ENCODE results near the gene HSPBP1.

GRCh38 chr19:55299991-55300390 lies 20.1 kb upstream of the HSPBP1 start:
- TF ChIP-seq, protein P1, sequence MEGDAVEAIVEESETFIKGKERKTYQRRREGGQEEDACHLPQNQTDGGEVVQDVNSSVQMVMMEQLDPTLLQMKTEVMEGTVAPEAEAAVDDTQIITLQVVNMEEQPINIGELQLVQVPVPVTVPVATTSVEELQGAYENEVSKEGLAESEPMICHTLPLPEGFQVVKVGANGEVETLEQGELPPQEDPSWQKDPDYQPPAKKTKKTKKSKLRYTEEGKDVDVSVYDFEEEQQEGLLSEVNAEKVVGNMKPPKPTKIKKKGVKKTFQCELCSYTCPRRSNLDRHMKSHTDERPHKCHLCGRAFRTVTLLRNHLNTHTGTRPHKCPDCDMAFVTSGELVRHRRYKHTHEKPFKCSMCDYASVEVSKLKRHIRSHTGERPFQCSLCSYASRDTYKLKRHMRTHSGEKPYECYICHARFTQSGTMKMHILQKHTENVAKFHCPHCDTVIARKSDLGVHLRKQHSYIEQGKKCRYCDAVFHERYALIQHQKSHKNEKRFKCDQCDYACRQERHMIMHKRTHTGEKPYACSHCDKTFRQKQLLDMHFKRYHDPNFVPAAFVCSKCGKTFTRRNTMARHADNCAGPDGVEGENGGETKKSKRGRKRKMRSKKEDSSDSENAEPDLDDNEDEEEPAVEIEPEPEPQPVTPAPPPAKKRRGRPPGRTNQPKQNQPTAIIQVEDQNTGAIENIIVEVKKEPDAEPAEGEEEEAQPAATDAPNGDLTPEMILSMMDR (conservative IDR thresholded peaks at IDR 0.05; ENCODE audit: low read depth, low read length), result no peak
- no peak for TF ChIP-seq POLR2A (IDR thresholded peaks at IDR 0.05; ENCODE audit: low read depth, low read length)
- no peak for TF ChIP-seq CEBPB (IDR thresholded peaks at IDR 0.05; ENCODE audit: low read depth, low read length)
- TF ChIP-seq BHLHE40 (IDR thresholded peaks at IDR 0.05; ENCODE audit: low read depth, low read length), result no peak
